ENCODE data around the gene SYNC. TPM values are rescaled to one million over a fixed set of nuclear protein-coding genes. Genes with fewer than 3 reads are reported as not detected.
A peak's percentile ranks its signal among the peaks of the same experiment; 100 is the strongest.
"Not testable (repeated sequence)": the region's sequence is repeated elsewhere in the genome, so short reads cannot be mapped to it uniquely, and the experiment has no call there.

Gene SYNC
- total RNA-seq, 2 donors from 2014 or later = not detected

- Mint-ChIP-seq H3K4me3 (no peak overlapping the region), H3K27ac (no peak overlapping the region), H3K9me3 (no peaks in the 10 kb centered on the region), H3K36me3 (peaks cover 17% of the 10 kb centered on the region), H3K4me1 (ENCODE audit: low read depth in 2 of 2) (peaks cover 0 to 8% of the 10 kb centered on the region in 2 donors), H3K27me3 (no peaks in the 10 kb centered on the region)
- ATAC-seq (no peak), DNase-seq (ENCODE audit: low spot score) (no peak)
Observed at GRCh38 chr1:32666901-32667566, 35.5 kb downstream of the SYNC start.

GRCh38 chr1:32665915-32666314 is 36.7 kb downstream of the SYNC start:
- no peak overlapping the region for H3K4me3 Mint-ChIP-seq
- H3K9me3 Mint-ChIP-seq = no peaks in the 10 kb centered on the region
- H3K36me3 Mint-ChIP-seq = peaks cover 15% of the 10 kb centered on the region
- H3K4me1 Mint-ChIP-seq (ENCODE audit: low read depth in 2 of 2) = peaks cover 2 to 8% of the 10 kb centered on the region in 2 donors
- H3K27me3 Mint-ChIP-seq = no peaks in the 10 kb centered on the region
- no peak overlapping the region for H3K27ac Mint-ChIP-seq
- no peak for DNase-seq (ENCODE audit: low spot score)
- ATAC-seq = no peak

GRCh38 chr1:32659581-32659980 is 43.0 kb downstream of the SYNC start:
- Mint-ChIP-seq H3K27me3 (no peaks in the 10 kb centered on the region), H3K9me3 (no peaks in the 10 kb centered on the region), H3K4me1 (ENCODE audit: low read depth in 2 of 2) (peaks cover 29% of the 10 kb centered on the region in 2 donors), H3K27ac (no peak overlapping the region), H3K36me3 (peaks cover 26% of the 10 kb centered on the region), H3K4me3 (no peak overlapping the region)
- no peak for DNase-seq (ENCODE audit: low spot score)
- no peak for ATAC-seq

- Mint-ChIP-seq H3K4me1 (ENCODE audit: low read depth in 2 of 2) (peaks cover 40 to 53% of the 10 kb centered on the region in 2 donors), H3K9me3 (no peaks in the 10 kb centered on the region), H3K4me3 (peak overlapping the region; percentile 99), H3K27me3 (no peaks in the 10 kb centered on the region), H3K36me3 (peaks cover 24% of the 10 kb centered on the region), H3K27ac (peak overlapping the region; percentile 97 to 100)
- no peak for ATAC-seq
- DNase-seq (ENCODE audit: low spot score) = no peak
Observed at GRCh38 chr1:32652244-32652962, 50.2 kb downstream of the SYNC start.

GRCh38 chr1:32651461-32652073 is 51.0 kb downstream of the SYNC start:
- peak overlapping the region; percentile 97 to 100 for H3K27ac Mint-ChIP-seq
- peak overlapping the region; percentile 99 for H3K4me3 Mint-ChIP-seq
- ATAC-seq (no peak), DNase-seq (ENCODE audit: low spot score) (no peak)
- no peaks in the 10 kb centered on the region for H3K9me3 Mint-ChIP-seq
- H3K27me3 Mint-ChIP-seq = no peaks in the 10 kb centered on the region
- H3K4me1 Mint-ChIP-seq (ENCODE audit: low read depth in 2 of 2) = peaks cover 35 to 50% of the 10 kb centered on the region in 2 donors
- peaks cover 19% of the 10 kb centered on the region for H3K36me3 Mint-ChIP-seq

GRCh38 chr1:32650752-32651460 is 51.7 kb downstream of the SYNC start, which contains the start of gene RBBP4:
TSS of gene RBBP4 (plus strand) at chr1:32651208. CDS start at chr1:32651307, 99 bp downstream.
- no peaks in the 10 kb centered on the region for H3K27me3 Mint-ChIP-seq
- H3K4me1 Mint-ChIP-seq (ENCODE audit: low read depth in 2 of 2) = peaks cover 35 to 48% of the 10 kb centered on the region in 2 donors
- peak within 1 kb of the TSS; percentile 99 for H3K4me3 Mint-ChIP-seq
- DNase-seq (ENCODE audit: low spot score) = peak; percentile 99
- ATAC-seq = peak; percentile 95
- peak within 1 kb of the TSS; percentile 97 to 100 for H3K27ac Mint-ChIP-seq
- no peaks in the 10 kb centered on the region for H3K9me3 Mint-ChIP-seq
- H3K36me3 Mint-ChIP-seq = peaks cover 19% of the 10 kb centered on the region

- Mint-ChIP-seq H3K4me1 (ENCODE audit: low read depth in 2 of 2) (peaks cover 29 to 42% of the 10 kb centered on the region in 2 donors), H3K4me3 (peak within 1 kb of the TSS; percentile 99), H3K27me3 (no peaks in the 10 kb centered on the region), H3K36me3 (peaks cover 13% of the 10 kb centered on the region), H3K27ac (peak within 1 kb of the TSS; percentile 97 to 100), H3K9me3 (no peaks in the 10 kb centered on the region)
- DNase-seq (ENCODE audit: low spot score) (peak; percentile 95), ATAC-seq (peak; percentile 85 to 88)
Observed at GRCh38 chr1:32650248-32650751, 52.3 kb downstream of the SYNC start, which contains the start of gene ZBTB8OS. TSS of gene ZBTB8OS (minus strand) at chr1:32650550. CDS start at chr1:32650529, 21 bp downstream.

- peaks cover 11% of the 10 kb centered on the region for H3K36me3 Mint-ChIP-seq
- H3K4me1 Mint-ChIP-seq (ENCODE audit: low read depth in 2 of 2) = peaks cover 18 to 30% of the 10 kb centered on the region in 2 donors
- H3K4me3 Mint-ChIP-seq = peak overlapping the region; percentile 99
- peak overlapping the region in 1 of 2 donors; percentile 48 for H3K27ac Mint-ChIP-seq
- no peak for DNase-seq (ENCODE audit: low spot score)
- no peaks in the 10 kb centered on the region for H3K27me3 Mint-ChIP-seq
- no peaks in the 10 kb centered on the region for H3K9me3 Mint-ChIP-seq
- ATAC-seq = no peak
Observed at GRCh38 chr1:32647308-32648134, 55.0 kb downstream of the SYNC start.

- Mint-ChIP-seq H3K4me1 (ENCODE audit: low read depth in 2 of 2) (peaks cover 9 to 16% of the 10 kb centered on the region in 2 donors), H3K4me3 (no peak overlapping the region), H3K27ac (no peak overlapping the region), H3K27me3 (no peaks in the 10 kb centered on the region), H3K9me3 (no peaks in the 10 kb centered on the region), H3K36me3 (no peaks in the 10 kb centered on the region)
- ATAC-seq (no peak), DNase-seq (ENCODE audit: low spot score) (no peak)
Observed at GRCh38 chr1:32644426-32644825, 58.1 kb downstream of the SYNC start.

GRCh38 chr1:32642292-32642827 is 60.2 kb downstream of the SYNC start:
- ATAC-seq; H3K27me3 Mint-ChIP-seq; H3K36me3 Mint-ChIP-seq; H3K9me3 Mint-ChIP-seq; H3K4me3 Mint-ChIP-seq; DNase-seq (ENCODE audit: low spot score); H3K27ac Mint-ChIP-seq; H3K4me1 Mint-ChIP-seq (ENCODE audit: low read depth in 2 of 2): not testable (repeated sequence)

- no peaks in the 10 kb centered on the region for H3K9me3 Mint-ChIP-seq
- no peaks in the 10 kb centered on the region for H3K27me3 Mint-ChIP-seq
- no peaks in the 10 kb centered on the region for H3K36me3 Mint-ChIP-seq
- peaks cover 4 to 13% of the 10 kb centered on the region in 2 donors for H3K4me1 Mint-ChIP-seq (ENCODE audit: low read depth in 2 of 2)
- ATAC-seq (no peak), DNase-seq (ENCODE audit: low spot score) (no peak)
- H3K4me3 Mint-ChIP-seq = no peak overlapping the region
- H3K27ac Mint-ChIP-seq = no peak overlapping the region
Observed at GRCh38 chr1:32639489-32640075, 63.0 kb downstream of the SYNC start.

- Mint-ChIP-seq H3K9me3 (no peaks in the 10 kb centered on the region), H3K27ac (peak overlapping the region in 1 of 2 donors; percentile 49), H3K4me1 (ENCODE audit: low read depth in 2 of 2) (peaks cover 4 to 11% of the 10 kb centered on the region in 2 donors), H3K4me3 (no peak overlapping the region), H3K36me3 (peaks cover 5% of the 10 kb centered on the region), H3K27me3 (no peaks in the 10 kb centered on the region)
- DNase-seq (ENCODE audit: low spot score) = no peak
- ATAC-seq = no peak
Observed at GRCh38 chr1:32636914-32637645, 65.5 kb downstream of the SYNC start.

All from natural killer cell treated with Interleukin-12 subunit alpha and Interleukin-12 subunit beta and Interleukin-15 and Interleukin-18, amount 100 ng/mL, for 72 hours (primary cell).